Measurements from ENCODE around the gene CLIC3. TPM values are rescaled to one million over a fixed set of nuclear protein-coding genes. Genes with fewer than 3 reads are reported as not detected.

The CLIC3 gene
- total RNA-seq, 1 experiment from 2014 or later: 6.2 TPM

GRCh38 chr9:137030538-137031527 is 34.5 kb upstream of the CLIC3 start:
- ATAC-seq (no peak), DNase-seq (ENCODE audit: low read depth, low spot score) (no peak)
- no peak overlapping the region for H3K4me3 ChIP-seq (ENCODE audit: low read depth in 2 of 2, low read length in 2 of 2)
- BruUV-seq (replicated peaks): no TSS peak
- intact Hi-C loops (cut with micrococcal nuclease; ENCODE audit: unreplicated experiment): loop anchor here (10.0 kb wide), 1 partner anchor 86 kb away; the partner anchor contains the start of genes C8G and FBXW5
- no peak for TF ChIP-seq TCF7L2 (IDR thresholded peaks at IDR 0.05; ENCODE audit: low read depth, low read length)
- TF ChIP-seq, protein P1, sequence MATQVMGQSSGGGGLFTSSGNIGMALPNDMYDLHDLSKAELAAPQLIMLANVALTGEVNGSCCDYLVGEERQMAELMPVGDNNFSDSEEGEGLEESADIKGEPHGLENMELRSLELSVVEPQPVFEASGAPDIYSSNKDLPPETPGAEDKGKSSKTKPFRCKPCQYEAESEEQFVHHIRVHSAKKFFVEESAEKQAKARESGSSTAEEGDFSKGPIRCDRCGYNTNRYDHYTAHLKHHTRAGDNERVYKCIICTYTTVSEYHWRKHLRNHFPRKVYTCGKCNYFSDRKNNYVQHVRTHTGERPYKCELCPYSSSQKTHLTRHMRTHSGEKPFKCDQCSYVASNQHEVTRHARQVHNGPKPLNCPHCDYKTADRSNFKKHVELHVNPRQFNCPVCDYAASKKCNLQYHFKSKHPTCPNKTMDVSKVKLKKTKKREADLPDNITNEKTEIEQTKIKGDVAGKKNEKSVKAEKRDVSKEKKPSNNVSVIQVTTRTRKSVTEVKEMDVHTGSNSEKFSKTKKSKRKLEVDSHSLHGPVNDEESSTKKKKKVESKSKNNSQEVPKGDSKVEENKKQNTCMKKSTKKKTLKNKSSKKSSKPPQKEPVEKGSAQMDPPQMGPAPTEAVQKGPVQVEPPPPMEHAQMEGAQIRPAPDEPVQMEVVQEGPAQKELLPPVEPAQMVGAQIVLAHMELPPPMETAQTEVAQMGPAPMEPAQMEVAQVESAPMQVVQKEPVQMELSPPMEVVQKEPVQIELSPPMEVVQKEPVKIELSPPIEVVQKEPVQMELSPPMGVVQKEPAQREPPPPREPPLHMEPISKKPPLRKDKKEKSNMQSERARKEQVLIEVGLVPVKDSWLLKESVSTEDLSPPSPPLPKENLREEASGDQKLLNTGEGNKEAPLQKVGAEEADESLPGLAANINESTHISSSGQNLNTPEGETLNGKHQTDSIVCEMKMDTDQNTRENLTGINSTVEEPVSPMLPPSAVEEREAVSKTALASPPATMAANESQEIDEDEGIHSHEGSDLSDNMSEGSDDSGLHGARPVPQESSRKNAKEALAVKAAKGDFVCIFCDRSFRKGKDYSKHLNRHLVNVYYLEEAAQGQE (IDR thresholded peaks at IDR 0.05; ENCODE audit: insufficient read depth in 1 of 2, low read depth in 2 of 2, low read length in 1 of 2): no peak
- no peak for TF ChIP-seq SIN3A (IDR thresholded peaks at IDR 0.05; ENCODE audit: borderline replicate concordance, insufficient read depth, low read depth, low read length)
- TF ChIP-seq POLR2AphosphoS5 (IDR thresholded peaks at IDR 0.05; ENCODE audit: low read depth, low read length): no peak
- no peak for TF ChIP-seq CTCF (IDR thresholded peaks at IDR 0.05)
- no peak overlapping the region for H3K27ac ChIP-seq (ENCODE audit: low read length)
- no peaks in the 10 kb centered on the region for H3K27me3 ChIP-seq (ENCODE audit: control insufficient read depth, insufficient read depth, low read length)
- POLR2A ChIA-PET: no interaction called here
- H3K9me3 ChIP-seq (ENCODE audit: control insufficient read depth, insufficient read depth, low read depth, low read length): no peaks in the 10 kb centered on the region
- H3K36me3 ChIP-seq (ENCODE audit: control insufficient read depth, insufficient read depth, low read length): no peaks in the 10 kb centered on the region
- in situ Hi-C loops (cut with HindIII; ENCODE audit: low pct_unique_long_range_greater_than_20kb, low sequenced_read_pairs): no loop called here
- H3K4me1 ChIP-seq (ENCODE audit: control insufficient read depth, insufficient read depth, low read length): peaks cover 22% of the 10 kb centered on the region
- CTCF ChIA-PET: no interaction called here

- Histone ChIP-seq H3K4me1 (ENCODE audit: control insufficient read depth, insufficient read depth, low read length) (peaks cover 27% of the 10 kb centered on the region), H3K27me3 (ENCODE audit: control insufficient read depth, insufficient read depth, low read length) (no peaks in the 10 kb centered on the region), H3K9me3 (ENCODE audit: control insufficient read depth, insufficient read depth, low read depth, low read length) (no peaks in the 10 kb centered on the region), H3K27ac (ENCODE audit: low read length) (no peak overlapping the region), H3K4me3 (ENCODE audit: low read depth in 2 of 2, low read length in 2 of 2) (no peak overlapping the region), H3K36me3 (ENCODE audit: control insufficient read depth, insufficient read depth, low read length) (no peaks in the 10 kb centered on the region)
- no peak for DNase-seq (ENCODE audit: low read depth, low spot score)
- POLR2A ChIA-PET: no interaction called here
- ATAC-seq: no peak
- no TSS peak for BruUV-seq (replicated peaks)
- no peak for TF ChIP-seq POLR2AphosphoS5 (IDR thresholded peaks at IDR 0.05; ENCODE audit: low read depth, low read length)
- TF ChIP-seq, protein P1 (IDR thresholded peaks at IDR 0.05; ENCODE audit: insufficient read depth in 1 of 2, low read depth in 2 of 2, low read length in 1 of 2): no peak
- no peak for TF ChIP-seq SIN3A (IDR thresholded peaks at IDR 0.05; ENCODE audit: borderline replicate concordance, insufficient read depth, low read depth, low read length)
- TF ChIP-seq TCF7L2 (IDR thresholded peaks at IDR 0.05; ENCODE audit: low read depth, low read length): no peak
- no peak for TF ChIP-seq CTCF (IDR thresholded peaks at IDR 0.05)
- in situ Hi-C loops (cut with HindIII; ENCODE audit: low pct_unique_long_range_greater_than_20kb, low sequenced_read_pairs): no loop called here
- intact Hi-C loops (cut with micrococcal nuclease; ENCODE audit: unreplicated experiment): loop anchor here (10.0 kb wide), 1 partner anchor 85 kb away; the partner anchor contains the start of genes C8G and FBXW5
- CTCF ChIA-PET: interaction anchor here (0.6 to 1.4 kb wide), 12 partner anchors 8 to 240 kb away, joined by 3 to 14 read pairs (median 4); partner anchors contain the start of gene CLIC3
These were observed 33.6 kb upstream of the CLIC3 start for GRCh38 chr9:137030006-137030405.
